K562 (cell line): ENCODE results near the gene PPP4R1. TPM values are rescaled to one million over a fixed set of nuclear protein-coding genes. Genes with fewer than 3 reads are reported as not detected.

ENCODE experiments used
- ATAC-seq: fragments of 200-7000 bp; cut with Tn5 transposase; 3 replicates; pipeline ENCODE4 v1.9.1; 2020; ENCODE audit warnings: moderate library complexity
- BruUV-seq: library from RNA; stranded (reverse); fragments of 400-500 nt; replicated peaks from 2 replicates; lab custom pipeline; 2021; lab: Mats Ljungman, UMichigan
- CTCF ChIA-PET: fragments of 300-600 bp; formaldehyde crosslinking; extraction: SDS; loops from one replicate; lab custom pipeline; 2021; ENCODE audit warnings: low intra/inter-chr PET ratio; lab: Yijun Ruan, JAX
- POLR2A ChIA-PET: fragments of 300-600, 350-650 bp; sonication (Branson Sonifier 250); formaldehyde crosslinking; extraction: SDS; loops from one replicate; lab custom pipeline; 2021; ENCODE audit warnings: antibody characterized with exemption, inconsistent platforms; lab: Yijun Ruan, JAX
- DNase-seq, 4 experiments: peaks; one replicate each; pipeline versions ENCODE4 v3.0.0 to v3.0.0-alpha.2; 2011 to 2018; ENCODE audit warnings: low spot score in 3 of 4, mixed read lengths in 3 of 4; ENCODE audit errors: extremely low read depth in 1 of 4
- FAIRE-seq: peaks from 2 replicates; lab custom pipeline; 2011; peaks lifted over from hg19 to GRCh38; lab: Jason Lieb, UNC
- H2AFZ ChIP-seq: 2 replicates; pipeline ENCODE4 v1.6.0; 2011; ENCODE audit warnings: low read depth, low read length, control low read depth, inconsistent platforms
- H3K27ac ChIP-seq: fragments of 200-600 bp; 3 replicates; pipeline ENCODE4 v1.8.0; 2011; ENCODE audit warnings: low read depth, mild to moderate bottlenecking, control low read depth, inconsistent platforms, low read length, moderate library complexity, mixed read lengths; ENCODE audit errors: extremely low read depth
- H3K27me3 ChIP-seq, 2 experiments: fragments of 300-600 bp in 1 of 2; 2 replicates in 1 of 2; 3 replicates in 1 of 2; pipeline versions ENCODE4 v1.6.0 to v1.8.0; 2011; ENCODE audit warnings: inconsistent platforms in 2 of 2, low read length in 2 of 2, mild to moderate bottlenecking in 1 of 2, mixed read lengths in 1 of 2, moderate library complexity in 1 of 2; ENCODE audit not compliant: control insufficient read depth in 2 of 2, insufficient read depth in 2 of 2
- H3K36me3 ChIP-seq: fragments of 300-600 bp; 3 replicates; pipeline ENCODE4 v1.8.0; 2011; ENCODE audit warnings: mild to moderate bottlenecking, low read length, inconsistent platforms; ENCODE audit not compliant: control insufficient read depth, insufficient read depth
- H3K4me1 ChIP-seq, 2 experiments: fragments of 200-600 bp in 1 of 2; replicated peaks in 1 of 2; 2 replicates in 1 of 2; 3 replicates in 1 of 2; pipeline versions ENCODE4 v1.5.1 to v1.8.0; 2011; ENCODE audit warnings: inconsistent platforms in 2 of 2, low read length in 2 of 2, mild to moderate bottlenecking in 1 of 2, mixed read lengths in 1 of 2, moderate library complexity in 1 of 2; ENCODE audit not compliant: control insufficient read depth in 2 of 2, insufficient read depth in 2 of 2
- H3K4me2 ChIP-seq: 2 replicates; pipeline ENCODE4 v1.6.1; 2011; ENCODE audit warnings: low read length, control low read depth, inconsistent platforms, mixed read lengths; ENCODE audit not compliant: insufficient read depth
- H3K4me3 ChIP-seq: fragments of 200-600 bp; sonication (generic), shearing (Covaris generic); 2 replicates; pipeline ENCODE4 v1.5.1; 2016; ENCODE audit warnings: control low read depth, inconsistent platforms
- H3K79me2 ChIP-seq: fragments of 200-600 bp; 3 replicates; pipeline ENCODE4 v1.8.0; 2011; ENCODE audit warnings: low read length, inconsistent platforms; ENCODE audit not compliant: control insufficient read depth, insufficient read depth
- H3K9ac ChIP-seq, 2 experiments: 2 replicates each; pipeline versions ENCODE4 v1.6.0 to v1.6.1; 2011; ENCODE audit warnings: low read depth in 2 of 2, low read length in 2 of 2, control low read depth in 1 of 2, inconsistent platforms in 1 of 2, mild to moderate bottlenecking in 1 of 2, mixed read lengths in 1 of 2; ENCODE audit not compliant: insufficient read depth in 1 of 2
- H3K9me1 ChIP-seq: one replicate; pipeline ENCODE4 v1.6.0; 2011; ENCODE audit warnings: inconsistent platforms, mild to moderate bottlenecking, low read length, moderate library complexity; ENCODE audit not compliant: control insufficient read depth, insufficient read depth
- H3K9me3 ChIP-seq: replicated peaks from 2 replicates; pipeline ENCODE4 v1.5.1; 2011; ENCODE audit warnings: low read depth, low read length, inconsistent platforms; ENCODE audit not compliant: control insufficient read depth, insufficient read depth
- H4K20me1 ChIP-seq: replicated peaks from 2 replicates; pipeline ENCODE4 v1.6.1; 2011; ENCODE audit warnings: low read length, inconsistent platforms, mixed read lengths; ENCODE audit not compliant: control insufficient read depth, insufficient read depth
- BRD4 ChIP-seq: fragments of 200-600 bp; sonication (generic); IDR thresholded peaks from 2 replicates; pipeline ENCODE4 v1.6.1; 2017; ENCODE audit warnings: inconsistent platforms
- FOXK2 ChIP-seq, 2 experiments: fragments of 450-650 bp; IDR thresholded peaks in 1 of 2; conservative IDR thresholded peaks in 1 of 2; 2 replicates each; pipeline ENCODE4 v1.6.1; 2016; ENCODE audit warnings: low read depth in 2 of 2, mild to moderate bottlenecking in 1 of 2
- HNRNPK ChIP-seq: fragments of 200-400 bp; formaldehyde crosslinking; IDR thresholded peaks from one replicate; pipeline ENCODE4 v1.6.1; 2018; ENCODE audit warnings: mild to moderate bottlenecking, low read depth, low read length; ENCODE audit not compliant: poor library complexity, severe bottlenecking
- SP1 ChIP-seq: sonication (generic); formaldehyde crosslinking; IDR thresholded peaks from 2 replicates; pipeline ENCODE4 v1.8.1; 2022; ENCODE audit warnings: mild to moderate bottlenecking, missing genetic modification reagents
- XRCC4 ChIP-seq: IDR thresholded peaks from one replicate; pipeline ENCODE4 v1.6.1; 2011; ENCODE audit not compliant: insufficient read depth, insufficient read length; ENCODE audit errors: extremely low read depth
- ZNF124 ChIP-seq: sonication (generic); formaldehyde crosslinking; IDR thresholded peaks from 2 replicates; pipeline ENCODE4 v1.8.1; 2022; ENCODE audit warnings: missing genetic modification reagents
- ZNF133 ChIP-seq: fragments of 250-450 bp; sonication (Bioruptor Pico); IDR thresholded peaks from 2 replicates; pipeline ENCODE4 v1.4.0; 2020; ENCODE audit warnings: mild to moderate bottlenecking
- WGBS: fragments of 100-300 bp; shearing (Covaris generic); methylation state at CpG from one replicate; pipeline ENCODE4 v1.1.6; 2016; ENCODE audit warnings: low coverage, mixed read lengths; ENCODE audit not compliant: insufficient coverage; ENCODE audit errors: missing lambda C conversion rate; 5-methylcytosine and 5-hydroxymethylcytosine counted together
- in situ Hi-C: fragments of 300-500 bp; cut with MboI; formaldehyde crosslinking; loops from 4 replicates; pipeline ENCODE4 v1.15.0; 2018; ENCODE audit warnings: inconsistent platforms, mixed read lengths
- intact Hi-C: fragments of 100-400 bp; cut with micrococcal nuclease; formaldehyde crosslinking; loops from 2 replicates; pipeline ENCODE4 v1.14.2; 2022
- polyA plus RNA-seq, 8 experiments: library from polyadenylated mRNA; depleted of rRNA in 4 of 8; stranded (reverse) in 5 of 8; unstranded in 3 of 8; fragments of >200 nt; fragmentation: Nextera tagmentation in 2 of 8; fragmentation: Illumina TruSeq in 1 of 8; extraction: Ambion mirVana in 2 of 8; extraction: Trizol in 1 of 8; gene quantifications; 2 replicates each; pipeline versions ENCODE4 v1.2.1 to v1.2.3, GENCODE V29; 2011 to 2014; ENCODE audit warnings: inconsistent platforms in 1 of 8, missing spikeins in 1 of 8
- total RNA-seq, 7 experiments: library from RNA; depleted of rRNA in 6 of 7; stranded (reverse); fragments of >200 nt in 6 of 7; fragmentation: Illumina TruSeq in 2 of 7; extraction: Trizol in 2 of 7; gene quantifications; 2 replicates each; pipeline versions ENCODE4 v1.2.1 to v1.2.3, GENCODE V29; 2011 to 2021; ENCODE audit warnings: low replicate concordance in 1 of 7
- TF ChIP-seq, protein P1 (sequence below): sonication (generic); formaldehyde crosslinking; IDR thresholded peaks from 2 replicates; pipeline ENCODE4 v1.9.0; 2022; ENCODE audit warnings: mild to moderate bottlenecking, missing genetic modification reagents
- TF ChIP-seq, protein P2 (sequence below): sonication (generic); formaldehyde crosslinking; IDR thresholded peaks from 2 replicates; pipeline ENCODE4 v1.8.0; 2023; ENCODE audit warnings: mild to moderate bottlenecking, missing genetic modification reagents

Gene PPP4R1
- total and polyA plus RNA-seq, 9 of the 15 experiments (the other 6 are each of a cell fraction or from before 2014, with no cell fraction given), result 23.5 to 136 (median 84.5) TPM

DNA sequence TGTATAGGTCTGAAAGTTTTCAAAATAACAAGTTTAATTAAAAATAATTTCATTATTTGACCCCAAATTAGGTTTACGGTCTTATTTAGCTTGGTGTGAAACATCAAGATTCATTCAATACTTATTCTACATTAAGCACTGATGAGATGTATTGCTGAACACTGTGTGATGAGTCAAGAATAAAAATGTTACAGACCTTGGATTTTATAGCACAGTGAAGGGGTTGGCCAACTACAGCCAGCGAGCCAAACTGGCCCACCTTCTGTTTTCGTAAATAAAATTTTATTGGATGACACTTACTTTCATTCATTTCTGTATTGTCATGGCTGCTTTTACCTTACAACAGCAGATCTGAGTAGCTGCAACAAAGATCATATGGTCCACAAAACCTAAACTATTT is 8.3 kb downstream of the PPP4R1 start:
- POLR2A ChIA-PET, result no interaction called here
- Histone ChIP-seq H3K27me3 (no peaks in the 10 kb centered on the region), H3K27ac (peak overlapping the region; percentile 25; the same call in 2 of the 3 replicates), H4K20me1 (no peaks in the 10 kb centered on the region), H3K4me1 (peaks cover 3 to 31% of the 10 kb centered on the region in 2 experiments), H3K9me3 (no peaks in the 10 kb centered on the region), H3K9ac (no peak overlapping the region), H3K36me3 (peaks cover 34% of the 10 kb centered on the region), H3K9me1 (no peaks in the 10 kb centered on the region), H3K4me3 (no peak overlapping the region), H3K79me2 (peaks cover 97% of the 10 kb centered on the region), H3K4me2 (no peak overlapping the region), H2AFZ (no peak overlapping the region)
- no TSS peak for BruUV-seq
- in situ Hi-C loops (no loop called here), intact Hi-C loops (no loop called here)
- CTCF ChIA-PET, result no interaction called here
- TF ChIP-seq BRD4 (no peak), HNRNPK (no peak), SP1 (CRISPR knock-in tag) (no peak), ZNF133 (CRISPR knock-in tag) (no peak), XRCC4 (no peak), ZNF124 (no peak), FOXK2 (conservative IDR thresholded peaks at IDR 0.05 in 1 of 2, IDR thresholded peaks at IDR 0.05 in 1 of 2; ENCODE audit: low read depth in 2 of 2) (no peak)
- TF ChIP-seq, protein P1, sequence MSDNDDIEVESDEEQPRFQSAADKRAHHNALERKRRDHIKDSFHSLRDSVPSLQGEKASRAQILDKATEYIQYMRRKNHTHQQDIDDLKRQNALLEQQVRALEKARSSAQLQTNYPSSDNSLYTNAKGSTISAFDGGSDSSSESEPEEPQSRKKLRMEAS, result no peak
- TF ChIP-seq, protein P2, sequence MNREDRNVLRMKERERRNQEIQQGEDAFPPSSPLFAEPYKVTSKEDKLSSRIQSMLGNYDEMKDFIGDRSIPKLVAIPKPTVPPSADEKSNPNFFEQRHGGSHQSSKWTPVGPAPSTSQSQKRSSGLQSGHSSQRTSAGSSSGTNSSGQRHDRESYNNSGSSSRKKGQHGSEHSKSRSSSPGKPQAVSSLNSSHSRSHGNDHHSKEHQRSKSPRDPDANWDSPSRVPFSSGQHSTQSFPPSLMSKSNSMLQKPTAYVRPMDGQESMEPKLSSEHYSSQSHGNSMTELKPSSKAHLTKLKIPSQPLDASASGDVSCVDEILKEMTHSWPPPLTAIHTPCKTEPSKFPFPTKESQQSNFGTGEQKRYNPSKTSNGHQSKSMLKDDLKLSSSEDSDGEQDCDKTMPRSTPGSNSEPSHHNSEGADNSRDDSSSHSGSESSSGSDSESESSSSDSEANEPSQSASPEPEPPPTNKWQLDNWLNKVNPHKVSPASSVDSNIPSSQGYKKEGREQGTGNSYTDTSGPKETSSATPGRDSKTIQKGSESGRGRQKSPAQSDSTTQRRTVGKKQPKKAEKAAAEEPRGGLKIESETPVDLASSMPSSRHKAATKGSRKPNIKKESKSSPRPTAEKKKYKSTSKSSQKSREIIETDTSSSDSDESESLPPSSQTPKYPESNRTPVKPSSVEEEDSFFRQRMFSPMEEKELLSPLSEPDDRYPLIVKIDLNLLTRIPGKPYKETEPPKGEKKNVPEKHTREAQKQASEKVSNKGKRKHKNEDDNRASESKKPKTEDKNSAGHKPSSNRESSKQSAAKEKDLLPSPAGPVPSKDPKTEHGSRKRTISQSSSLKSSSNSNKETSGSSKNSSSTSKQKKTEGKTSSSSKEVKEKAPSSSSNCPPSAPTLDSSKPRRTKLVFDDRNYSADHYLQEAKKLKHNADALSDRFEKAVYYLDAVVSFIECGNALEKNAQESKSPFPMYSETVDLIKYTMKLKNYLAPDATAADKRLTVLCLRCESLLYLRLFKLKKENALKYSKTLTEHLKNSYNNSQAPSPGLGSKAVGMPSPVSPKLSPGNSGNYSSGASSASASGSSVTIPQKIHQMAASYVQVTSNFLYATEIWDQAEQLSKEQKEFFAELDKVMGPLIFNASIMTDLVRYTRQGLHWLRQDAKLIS (CRISPR knock-in tag), result no peak
- FAIRE-seq (no peak), ATAC-seq (no peak), DNase-seq (no peak)
- WGBS, result 89% methylated on average over 3 of the region's 3 CpGs
